AG04450 (cell line): Measurements from ENCODE around the gene NBPF12. TPM values are rescaled to one million over a fixed set of nuclear protein-coding genes. Genes with fewer than 3 reads are reported as not detected.
"Not testable (repeated sequence)": the region's sequence is repeated elsewhere in the genome, so short reads cannot be mapped to it uniquely, and the experiment has no call there.

Experiments
- CTCF ChIA-PET: fragments of 300-600, 350-600 bp; formaldehyde crosslinking; extraction: SDS; loops from one replicate; lab custom pipeline; 2022; ENCODE audit warnings: antibody characterized with exemption, inconsistent platforms; lab: Charles Lee
- POLR2A ChIA-PET: fragments of 350-600 bp; formaldehyde crosslinking; extraction: SDS; loops from one replicate; lab custom pipeline; 2021; ENCODE audit warnings: antibody characterized with exemption, inconsistent platforms; lab: Yijun Ruan, JAX
- DNase-seq: peaks from one replicate; pipeline ENCODE4 v3.0.0-alpha.2; 2011; ENCODE audit warnings: low read depth, low spot score
- H3K27ac ChIP-seq: one replicate; pipeline ENCODE4 v1.5.1; 2012; ENCODE audit warnings: low read depth, low read length, control low read depth
- H3K27me3 ChIP-seq: one replicate; pipeline ENCODE4 v1.6.0; 2012; ENCODE audit warnings: low read length; ENCODE audit not compliant: control insufficient read depth, insufficient read depth
- H3K4me3 ChIP-seq: 2 replicates; pipeline ENCODE4 v1.5.1; 2011; ENCODE audit warnings: mild to moderate bottlenecking, low read depth, low read length, control low read depth
- H3K9me3 ChIP-seq: 2 replicates; pipeline ENCODE4 v1.5.1; 2012; ENCODE audit warnings: low read length; ENCODE audit not compliant: control insufficient read depth, insufficient read depth
- polyA minus RNA-seq: library from RNA; depleted of rRNA, polyadenylated mRNA; stranded (reverse); fragments of >200 nt; gene quantifications from 2 replicates; pipeline ENCODE4 v1.2.3, GENCODE V29; 2011; rRNA and poly(A)+ RNA removed
- polyA plus RNA-seq: library from polyadenylated mRNA; depleted of rRNA; stranded (reverse); fragments of >200 nt; gene quantifications from 2 replicates; pipeline ENCODE4 v1.2.3, GENCODE V29; 2011; rRNA removed

NBPF12 gene
- 9.4 and 10.4 TPM in 2 replicates for polyA plus RNA-seq
- polyA minus RNA-seq, result 7.2 and 7.9 TPM in 2 replicates

- POLR2A ChIA-PET, CTCF ChIA-PET, H3K27me3 ChIP-seq, H3K9me3 ChIP-seq: not testable (repeated sequence)
- DNase-seq, result peak; percentile 38
- peak within 1 kb of the TSS; percentile 66 for H3K4me3 ChIP-seq
- peak within 1 kb of the TSS; percentile 61 for H3K27ac ChIP-seq
These were observed at the start of gene NBPF12 for GRCh38 chr1:146938242-146938902. NBPF12 (plus strand) TSS chr1:146938324; CDS start chr1:146960144, 21,820 bp downstream.

DNA sequence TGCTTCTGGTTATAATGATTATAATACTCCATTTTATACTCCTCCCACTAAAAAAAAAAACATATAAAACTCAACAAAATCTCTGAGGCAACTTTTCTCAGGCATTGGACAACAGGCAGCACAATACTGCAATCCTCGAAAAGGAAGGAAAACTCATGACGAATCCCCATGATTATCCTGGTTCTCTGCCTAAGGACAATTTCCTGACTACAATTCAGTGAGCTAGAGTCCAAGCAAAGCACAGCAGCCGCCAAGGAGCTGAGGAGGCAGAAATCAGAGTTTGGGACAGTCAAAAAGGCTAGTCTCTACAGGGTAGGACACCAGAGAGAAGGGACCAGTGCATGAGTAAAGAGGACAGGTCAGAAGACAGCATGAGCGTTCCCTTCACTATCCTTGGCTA is 46.8 kb upstream of the NBPF12 start:
- H3K27me3 ChIP-seq, DNase-seq, CTCF ChIA-PET, H3K4me3 ChIP-seq, H3K9me3 ChIP-seq, POLR2A ChIA-PET, H3K27ac ChIP-seq: not testable (repeated sequence)

DNA sequence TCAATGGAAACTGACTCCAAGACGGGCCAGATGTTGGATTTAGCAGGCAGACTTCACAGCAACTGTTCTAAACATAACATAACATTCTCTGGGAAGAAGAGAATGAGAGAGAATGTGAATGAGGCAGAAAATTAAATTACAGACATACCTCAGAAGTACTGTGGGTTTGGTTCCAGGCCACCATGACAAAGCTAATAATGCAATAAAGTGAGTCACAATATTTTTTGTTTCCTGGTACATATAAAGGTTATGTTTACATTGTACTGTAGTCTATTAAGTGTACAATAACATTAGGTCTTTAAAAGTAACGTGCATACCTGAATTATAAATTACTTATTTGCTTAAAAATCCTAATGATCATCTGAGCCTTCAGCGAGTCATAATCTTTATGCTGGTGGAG is 45.8 kb upstream of the NBPF12 start:
- H3K4me3 ChIP-seq, POLR2A ChIA-PET, CTCF ChIA-PET, H3K27me3 ChIP-seq, H3K27ac ChIP-seq, H3K9me3 ChIP-seq, DNase-seq: not testable (repeated sequence)

GRCh38 chr1:146907565-146908261 is 30.4 kb upstream of the NBPF12 start:
- POLR2A ChIA-PET, H3K27me3 ChIP-seq, H3K27ac ChIP-seq, H3K9me3 ChIP-seq, H3K4me3 ChIP-seq, DNase-seq, CTCF ChIA-PET: not testable (repeated sequence)

DNA sequence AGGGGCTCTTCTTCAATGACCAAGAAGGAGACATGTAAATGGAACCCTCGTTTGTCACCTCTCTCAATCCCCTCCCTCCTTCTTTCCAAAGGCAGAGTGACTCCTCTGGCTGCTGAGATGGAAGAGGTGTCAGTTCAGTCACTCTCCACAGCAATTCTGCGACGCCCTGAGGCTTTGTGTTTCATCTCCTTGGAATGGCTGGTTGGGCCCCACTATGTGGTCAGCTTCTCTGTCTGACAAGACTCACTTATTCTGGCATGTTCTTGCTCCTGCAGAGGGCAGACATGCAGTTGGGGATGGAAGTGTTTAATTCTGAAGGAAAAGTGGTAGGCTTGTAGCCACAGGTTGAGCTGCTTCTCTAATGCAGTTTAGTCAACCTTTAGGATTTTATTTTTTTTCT is 25.1 kb upstream of the NBPF12 start:
- POLR2A ChIA-PET, H3K27me3 ChIP-seq, CTCF ChIA-PET, H3K9me3 ChIP-seq, H3K4me3 ChIP-seq, H3K27ac ChIP-seq, DNase-seq: not testable (repeated sequence)

- H3K9me3 ChIP-seq, H3K27ac ChIP-seq, DNase-seq, H3K4me3 ChIP-seq, POLR2A ChIA-PET, CTCF ChIA-PET, H3K27me3 ChIP-seq: not testable (repeated sequence)
These were observed 17.3 kb upstream of the NBPF12 start for GRCh38 chr1:146920811-146921210.

GRCh38 chr1:146922614-146923013 is 15.5 kb upstream of the NBPF12 start:
- CTCF ChIA-PET, H3K9me3 ChIP-seq, H3K27ac ChIP-seq, DNase-seq, POLR2A ChIA-PET, H3K27me3 ChIP-seq, H3K4me3 ChIP-seq: not testable (repeated sequence)

- POLR2A ChIA-PET, H3K9me3 ChIP-seq, DNase-seq, H3K27ac ChIP-seq, H3K4me3 ChIP-seq, CTCF ChIA-PET, H3K27me3 ChIP-seq: not testable (repeated sequence)
These were observed 14.0 kb upstream of the NBPF12 start for GRCh38 chr1:146924106-146924505.

GRCh38 chr1:146926413-146926812 is 11.7 kb upstream of the NBPF12 start:
- H3K27ac ChIP-seq, H3K27me3 ChIP-seq, CTCF ChIA-PET, DNase-seq, H3K4me3 ChIP-seq, H3K9me3 ChIP-seq, POLR2A ChIA-PET: not testable (repeated sequence)

GRCh38 chr1:146930225-146930624 is 7.9 kb upstream of the NBPF12 start:
- CTCF ChIA-PET, H3K27me3 ChIP-seq, H3K9me3 ChIP-seq, H3K4me3 ChIP-seq, POLR2A ChIA-PET, H3K27ac ChIP-seq, DNase-seq: not testable (repeated sequence)

GRCh38 chr1:146934390-146935223 is 3.5 kb upstream of the NBPF12 start:
- H3K27ac ChIP-seq, H3K4me3 ChIP-seq, H3K27me3 ChIP-seq, DNase-seq, H3K9me3 ChIP-seq, POLR2A ChIA-PET, CTCF ChIA-PET: not testable (repeated sequence)
